PC-9 (cell line): Measurements from ENCODE around the gene SH3PXD2A.

Experiments used
- EZH2 ChIP-seq: fragments of 200-600 bp; sonication (generic); IDR thresholded peaks from 2 replicates; pipeline ENCODE4 v1.8.0; 2017; ENCODE audit warnings: antibody characterized with exemption, low read depth
- TF ChIP-seq, protein P1 (sequence below): fragments of 200-600 bp; sonication (generic); conservative IDR thresholded peaks from 2 replicates; pipeline ENCODE4 v1.6.1; 2017; ENCODE audit warnings: mixed run types, antibody characterized with exemption, mild to moderate bottlenecking, moderate library complexity

DNA sequence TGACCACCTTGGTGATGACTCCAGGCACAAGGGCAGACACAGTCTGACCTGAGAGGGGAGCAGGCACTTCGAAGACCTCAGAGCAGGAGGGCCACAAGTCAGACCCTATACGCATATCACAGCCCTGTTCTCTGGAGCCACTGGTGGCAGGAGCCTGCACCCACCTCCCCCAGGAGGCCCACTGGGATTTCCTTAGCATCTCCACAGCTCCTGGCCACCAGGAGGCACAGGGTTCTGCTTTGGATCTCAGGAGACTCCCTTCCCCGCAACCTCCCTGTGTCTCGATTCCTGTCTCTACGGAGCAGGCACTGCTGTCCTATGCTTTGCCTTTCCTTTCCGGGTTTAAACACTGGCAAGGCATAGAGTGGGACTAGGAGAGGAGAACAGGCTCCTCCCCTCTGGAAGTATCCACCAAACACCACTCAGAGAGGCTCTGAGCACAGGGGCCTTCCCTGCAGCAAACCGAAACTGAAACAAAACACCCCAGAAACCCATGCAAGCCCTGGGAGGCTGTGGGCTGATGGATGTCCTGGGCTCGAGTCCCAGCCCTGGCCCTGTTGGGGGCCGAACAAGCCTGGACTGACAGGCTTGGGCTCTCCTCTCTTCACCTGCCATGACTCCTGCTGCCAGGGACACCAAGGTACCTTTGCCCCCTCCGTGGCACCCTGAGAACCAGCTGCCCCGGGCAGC, 195.6 kb downstream of the SH3PXD2A start:
- TF ChIP-seq, protein P1, sequence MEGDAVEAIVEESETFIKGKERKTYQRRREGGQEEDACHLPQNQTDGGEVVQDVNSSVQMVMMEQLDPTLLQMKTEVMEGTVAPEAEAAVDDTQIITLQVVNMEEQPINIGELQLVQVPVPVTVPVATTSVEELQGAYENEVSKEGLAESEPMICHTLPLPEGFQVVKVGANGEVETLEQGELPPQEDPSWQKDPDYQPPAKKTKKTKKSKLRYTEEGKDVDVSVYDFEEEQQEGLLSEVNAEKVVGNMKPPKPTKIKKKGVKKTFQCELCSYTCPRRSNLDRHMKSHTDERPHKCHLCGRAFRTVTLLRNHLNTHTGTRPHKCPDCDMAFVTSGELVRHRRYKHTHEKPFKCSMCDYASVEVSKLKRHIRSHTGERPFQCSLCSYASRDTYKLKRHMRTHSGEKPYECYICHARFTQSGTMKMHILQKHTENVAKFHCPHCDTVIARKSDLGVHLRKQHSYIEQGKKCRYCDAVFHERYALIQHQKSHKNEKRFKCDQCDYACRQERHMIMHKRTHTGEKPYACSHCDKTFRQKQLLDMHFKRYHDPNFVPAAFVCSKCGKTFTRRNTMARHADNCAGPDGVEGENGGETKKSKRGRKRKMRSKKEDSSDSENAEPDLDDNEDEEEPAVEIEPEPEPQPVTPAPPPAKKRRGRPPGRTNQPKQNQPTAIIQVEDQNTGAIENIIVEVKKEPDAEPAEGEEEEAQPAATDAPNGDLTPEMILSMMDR = no peak
- no peak for TF ChIP-seq EZH2
